ENCODE measurements around the gene CDC14C. TPM values are rescaled to one million over a fixed set of nuclear protein-coding genes. Genes with fewer than 3 reads are reported as not detected.

CDC14C gene
- polyA plus RNA-seq, 1 donor from 2014 or later, result not detected

DNA sequence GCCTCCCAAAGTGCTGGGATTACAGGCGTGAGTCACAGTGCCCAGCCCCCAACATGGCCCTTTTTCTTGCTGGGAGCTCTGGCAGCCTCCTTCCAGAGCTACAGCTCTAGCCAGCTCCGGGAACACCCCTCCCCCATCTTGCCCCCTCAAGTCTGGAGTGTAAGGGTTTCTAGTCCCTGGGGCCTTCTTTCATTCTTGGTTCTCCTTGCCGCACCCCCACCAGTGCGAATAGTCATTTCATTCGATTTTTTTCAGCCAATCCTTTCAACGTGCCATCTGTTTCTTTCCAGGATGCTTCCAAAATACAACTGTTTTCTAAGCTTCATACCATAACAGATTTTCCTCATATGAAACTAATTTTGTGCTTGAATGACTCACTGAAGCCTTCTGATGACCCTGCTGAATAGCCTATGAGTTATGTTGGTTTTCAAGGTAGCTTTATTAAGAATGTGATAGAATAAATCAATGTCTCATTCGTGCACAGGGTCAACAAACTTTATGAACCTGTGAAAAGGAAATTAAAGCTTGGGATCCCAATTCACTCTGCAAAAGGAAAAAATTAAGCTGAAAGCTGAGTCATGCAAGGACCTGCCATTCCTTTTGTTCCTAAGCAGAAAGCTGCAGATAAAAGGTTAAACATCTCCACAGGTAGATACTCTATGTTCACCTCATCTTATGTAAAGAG is 38.6 kb downstream of the CDC14C start:
- H2AFZ ChIP-seq (ENCODE audit: low read depth, low read length), result no peak overlapping the region
- H3K4me3 ChIP-seq (ENCODE audit: low read length), result no peak overlapping the region
- no peaks in the 10 kb centered on the region for H3K9me2 ChIP-seq (ENCODE audit: insufficient read depth, low read length)
- no peaks in the 10 kb centered on the region for H3K36me3 ChIP-seq (ENCODE audit: insufficient read depth, low read length)
- H3K79me2 ChIP-seq (replicated peaks; ENCODE audit: insufficient read depth, low read length), result no peaks in the 10 kb centered on the region
- H3K9ac ChIP-seq (ENCODE audit: low read length), result no peak overlapping the region
- H4K20me1 ChIP-seq (ENCODE audit: insufficient read depth), result no peaks in the 10 kb centered on the region
- no peak overlapping the region for H3K4me2 ChIP-seq (ENCODE audit: low read length)
- no peaks in the 10 kb centered on the region for H3K9me3 ChIP-seq (ENCODE audit: low read length)
- H3F3A ChIP-seq (ENCODE audit: insufficient read depth, low read length, poor library complexity, severe bottlenecking), result no peaks in the 10 kb centered on the region
- no peaks in the 10 kb centered on the region for H3K27me3 ChIP-seq (ENCODE audit: insufficient read depth, low read depth, low read length)
- TF ChIP-seq MXI1 (conservative IDR thresholded peaks at IDR 0.05; ENCODE audit: poor library complexity, severe bottlenecking), result no peak
- no peak overlapping the region for H3K27ac ChIP-seq (ENCODE audit: low read length)

GRCh38 chr7:48964074-48964473 is 39.7 kb downstream of the CDC14C start:
- Histone ChIP-seq H4K20me1 (ENCODE audit: insufficient read depth) (no peaks in the 10 kb centered on the region), H3K9ac (ENCODE audit: low read length) (no peak overlapping the region), H3K4me3 (ENCODE audit: low read length) (no peak overlapping the region), H3K9me3 (ENCODE audit: low read length) (no peaks in the 10 kb centered on the region), H3K27me3 (ENCODE audit: insufficient read depth, low read depth, low read length) (no peaks in the 10 kb centered on the region), H2AFZ (ENCODE audit: low read depth, low read length) (no peak overlapping the region), H3K79me2 (replicated peaks; ENCODE audit: insufficient read depth, low read length) (no peaks in the 10 kb centered on the region), H3K27ac (ENCODE audit: low read length) (no peak overlapping the region), H3F3A (ENCODE audit: insufficient read depth, low read length, poor library complexity, severe bottlenecking) (no peaks in the 10 kb centered on the region), H3K9me2 (ENCODE audit: insufficient read depth, low read length) (no peaks in the 10 kb centered on the region), H3K4me2 (ENCODE audit: low read length) (no peak overlapping the region), H3K36me3 (ENCODE audit: insufficient read depth, low read length) (no peaks in the 10 kb centered on the region)
- no peak for TF ChIP-seq EZH2 (IDR thresholded peaks at IDR 0.05; ENCODE audit: borderline replicate concordance, insufficient read depth, low read length, poor library complexity, severe bottlenecking)
- no peak for TF ChIP-seq TAF1 (IDR thresholded peaks at IDR 0.05; ENCODE audit: low read depth)
- no peak for TF ChIP-seq MXI1 (conservative IDR thresholded peaks at IDR 0.05; ENCODE audit: poor library complexity, severe bottlenecking)
- TF ChIP-seq SMC3 (conservative IDR thresholded peaks at IDR 0.05; ENCODE audit: poor library complexity), result no peak
- no peak for TF ChIP-seq EP300 (conservative IDR thresholded peaks at IDR 0.05; ENCODE audit: poor library complexity, severe bottlenecking)
- TF ChIP-seq, protein P1, sequence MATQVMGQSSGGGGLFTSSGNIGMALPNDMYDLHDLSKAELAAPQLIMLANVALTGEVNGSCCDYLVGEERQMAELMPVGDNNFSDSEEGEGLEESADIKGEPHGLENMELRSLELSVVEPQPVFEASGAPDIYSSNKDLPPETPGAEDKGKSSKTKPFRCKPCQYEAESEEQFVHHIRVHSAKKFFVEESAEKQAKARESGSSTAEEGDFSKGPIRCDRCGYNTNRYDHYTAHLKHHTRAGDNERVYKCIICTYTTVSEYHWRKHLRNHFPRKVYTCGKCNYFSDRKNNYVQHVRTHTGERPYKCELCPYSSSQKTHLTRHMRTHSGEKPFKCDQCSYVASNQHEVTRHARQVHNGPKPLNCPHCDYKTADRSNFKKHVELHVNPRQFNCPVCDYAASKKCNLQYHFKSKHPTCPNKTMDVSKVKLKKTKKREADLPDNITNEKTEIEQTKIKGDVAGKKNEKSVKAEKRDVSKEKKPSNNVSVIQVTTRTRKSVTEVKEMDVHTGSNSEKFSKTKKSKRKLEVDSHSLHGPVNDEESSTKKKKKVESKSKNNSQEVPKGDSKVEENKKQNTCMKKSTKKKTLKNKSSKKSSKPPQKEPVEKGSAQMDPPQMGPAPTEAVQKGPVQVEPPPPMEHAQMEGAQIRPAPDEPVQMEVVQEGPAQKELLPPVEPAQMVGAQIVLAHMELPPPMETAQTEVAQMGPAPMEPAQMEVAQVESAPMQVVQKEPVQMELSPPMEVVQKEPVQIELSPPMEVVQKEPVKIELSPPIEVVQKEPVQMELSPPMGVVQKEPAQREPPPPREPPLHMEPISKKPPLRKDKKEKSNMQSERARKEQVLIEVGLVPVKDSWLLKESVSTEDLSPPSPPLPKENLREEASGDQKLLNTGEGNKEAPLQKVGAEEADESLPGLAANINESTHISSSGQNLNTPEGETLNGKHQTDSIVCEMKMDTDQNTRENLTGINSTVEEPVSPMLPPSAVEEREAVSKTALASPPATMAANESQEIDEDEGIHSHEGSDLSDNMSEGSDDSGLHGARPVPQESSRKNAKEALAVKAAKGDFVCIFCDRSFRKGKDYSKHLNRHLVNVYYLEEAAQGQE (IDR thresholded peaks at IDR 0.05; ENCODE audit: borderline replicate concordance), result no peak
- TF ChIP-seq CTCF (IDR thresholded peaks at IDR 0.05; ENCODE audit: poor library complexity, severe bottlenecking), result no peak
- no peak for TF ChIP-seq RAD21 (conservative IDR thresholded peaks at IDR 0.05)
- TF ChIP-seq POLR2AphosphoS5 (IDR thresholded peaks at IDR 0.05), result no peak
